GM10248 (cell line): ENCODE results near the gene FAM3A.

Source experiments
- CTCF ChIA-PET: fragments of 300-600 bp; sonication (Branson Sonifier 250); formaldehyde crosslinking; extraction: SDS; loops from one replicate; lab custom pipeline; 2021; ENCODE audit warnings: antibody characterized with exemption; lab: Yijun Ruan, JAX
- POLR2A ChIA-PET: fragments of 350-650 bp; sonication (Branson Sonifier 250); formaldehyde crosslinking; extraction: SDS; loops from one replicate; lab custom pipeline; 2020; ENCODE audit warnings: antibody characterized with exemption; lab: Yijun Ruan, JAX
- DNase-seq: peaks from one replicate; pipeline ENCODE4 v3.0.0; 2012; ENCODE audit errors: extremely low spot score
- CTCF ChIP-seq: IDR thresholded peaks from 2 replicates; pipeline ENCODE4 v1.5.1; 2012; ENCODE audit warnings: mild to moderate bottlenecking, low read depth; ENCODE audit errors: extremely low read depth, missing control alignments, control extremely low read depth

FAM3A gene

DNA sequence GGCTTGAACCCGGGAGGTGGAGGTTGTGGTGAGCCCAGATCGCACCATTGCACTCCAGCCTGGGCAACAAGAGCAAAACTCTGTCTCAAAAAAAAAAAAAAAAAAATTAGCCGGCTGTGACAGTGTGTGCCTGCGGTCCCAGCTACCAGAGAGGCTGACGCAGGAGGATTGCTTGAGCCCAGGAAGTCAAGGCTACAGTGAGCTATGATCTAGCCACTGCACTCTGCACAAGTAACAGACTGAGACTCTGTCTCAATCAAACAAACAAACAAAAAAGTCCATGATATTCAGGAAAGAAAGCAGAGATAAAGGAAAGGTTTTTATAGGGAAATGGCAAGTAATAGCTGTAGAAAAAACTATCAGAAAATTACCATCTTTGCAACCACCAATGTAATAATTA lies 34.8 kb downstream of the FAM3A start:
- POLR2A ChIA-PET = no interaction called here
- TF ChIP-seq CTCF = no peak
- CTCF ChIA-PET = interaction anchor here (0.7 to 1.5 kb wide), 3 partner anchors 19 to 53 kb away, joined by 3 read pairs; no protein-coding TSS in a partner anchor
- no peak for DNase-seq

GRCh38 chrX:154478728-154479622 lies 37.1 kb downstream of the FAM3A start, which contains the start of gene LAGE3:
Gene LAGE3, minus strand, starts transcription at chrX:154479281. Its CDS starts 366 bp downstream, at chrX:154478915.
- TF ChIP-seq CTCF = no peak
- peak; percentile 91 for DNase-seq
- CTCF ChIA-PET = no interaction called here
- POLR2A ChIA-PET = interaction anchor here (0.6 to 1.0 kb wide), 3 partner anchors 10 to 33 kb away, joined by 3 to 5 read pairs (median 3); partner anchors contain the start of gene SLC10A3

DNA sequence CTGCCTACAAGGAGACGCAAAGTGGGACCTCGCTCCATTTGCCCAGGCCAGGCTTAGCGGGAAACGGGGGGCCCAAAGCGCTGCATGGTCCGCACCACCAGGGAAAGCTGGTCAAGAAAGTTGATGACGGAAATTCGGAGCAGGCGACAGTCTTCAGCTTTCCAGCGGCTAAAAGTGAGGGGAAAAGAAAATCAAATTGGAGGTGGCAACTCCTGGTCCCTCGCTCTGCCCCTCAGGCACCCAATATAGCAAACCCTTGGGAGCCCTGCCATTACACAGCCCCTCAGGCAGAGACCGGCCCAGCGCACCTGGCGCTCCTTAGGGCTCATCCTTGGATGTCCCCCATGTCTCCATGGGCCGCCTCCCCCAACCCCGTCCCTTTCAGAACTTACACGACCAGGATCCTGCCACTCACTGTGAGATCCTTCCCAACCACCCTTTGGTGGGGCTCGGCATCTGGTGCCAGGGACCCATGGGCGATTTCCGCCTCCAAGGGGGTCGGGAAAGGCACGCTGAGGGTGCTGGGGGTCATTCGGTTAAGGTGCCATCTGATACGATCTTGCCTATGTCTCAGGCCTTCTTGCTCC lies 38.0 kb downstream of the FAM3A start:
- TF ChIP-seq CTCF = no peak
- CTCF ChIA-PET = no interaction called here
- POLR2A ChIA-PET = interaction anchor here (1.0 kb wide), 1 partner anchor 13 kb away, joined by 5 read pairs; the partner anchor contains the start of gene SLC10A3
- DNase-seq = no peak

DNA sequence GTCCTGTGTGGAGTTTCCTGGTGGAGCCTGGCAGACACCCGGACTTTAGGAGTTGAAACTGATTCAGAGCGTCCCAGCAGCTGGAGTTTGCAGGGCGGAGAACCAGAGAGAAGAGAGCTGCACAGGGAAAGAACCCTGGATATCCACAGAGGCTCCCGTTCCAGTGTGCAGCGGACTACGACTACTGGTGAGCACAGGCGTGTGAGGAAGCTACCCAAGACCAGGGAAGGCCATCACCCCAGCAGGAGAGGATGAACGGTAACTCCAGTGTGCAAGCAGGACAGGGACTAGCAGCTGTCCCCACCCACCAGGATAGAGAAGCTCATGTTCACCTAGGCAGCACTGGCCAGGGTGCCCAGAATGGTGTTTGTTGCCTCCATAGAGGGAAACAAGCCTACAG lies 39.2 kb downstream of the FAM3A start:
- POLR2A ChIA-PET = interaction anchor here (0.7 kb wide), 1 partner anchor 74 kb away, joined by 4 read pairs; no protein-coding TSS in a partner anchor
- no peak for TF ChIP-seq CTCF
- CTCF ChIA-PET = interaction anchor here (1.0 kb wide), 1 partner anchor 103 kb away, joined by 3 read pairs; no protein-coding TSS in a partner anchor
- DNase-seq = no peak

DNA sequence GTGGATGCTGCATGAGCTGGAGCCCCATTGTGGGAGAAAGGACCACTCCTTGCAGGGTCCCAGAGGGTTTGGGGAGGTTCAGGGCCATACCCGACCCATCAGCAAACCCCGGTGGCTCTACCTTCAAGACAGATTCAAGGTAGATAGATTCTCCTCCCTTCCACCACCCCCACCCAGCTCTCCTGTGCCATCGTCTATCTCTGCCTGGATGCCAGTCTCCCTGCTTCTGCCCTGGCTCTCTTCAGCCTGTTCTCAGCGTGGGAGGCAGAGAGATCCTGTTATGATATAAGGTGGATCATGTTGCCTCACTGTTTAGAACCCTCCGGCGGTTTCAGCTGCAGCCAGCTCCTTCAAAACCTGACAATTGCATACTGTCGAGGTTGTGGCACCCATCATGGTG lies 42.3 kb downstream of the FAM3A start:
- TF ChIP-seq CTCF = no peak
- DNase-seq = no peak
- ChIA-PET POLR2A (no interaction called here), CTCF (no interaction called here)

DNA sequence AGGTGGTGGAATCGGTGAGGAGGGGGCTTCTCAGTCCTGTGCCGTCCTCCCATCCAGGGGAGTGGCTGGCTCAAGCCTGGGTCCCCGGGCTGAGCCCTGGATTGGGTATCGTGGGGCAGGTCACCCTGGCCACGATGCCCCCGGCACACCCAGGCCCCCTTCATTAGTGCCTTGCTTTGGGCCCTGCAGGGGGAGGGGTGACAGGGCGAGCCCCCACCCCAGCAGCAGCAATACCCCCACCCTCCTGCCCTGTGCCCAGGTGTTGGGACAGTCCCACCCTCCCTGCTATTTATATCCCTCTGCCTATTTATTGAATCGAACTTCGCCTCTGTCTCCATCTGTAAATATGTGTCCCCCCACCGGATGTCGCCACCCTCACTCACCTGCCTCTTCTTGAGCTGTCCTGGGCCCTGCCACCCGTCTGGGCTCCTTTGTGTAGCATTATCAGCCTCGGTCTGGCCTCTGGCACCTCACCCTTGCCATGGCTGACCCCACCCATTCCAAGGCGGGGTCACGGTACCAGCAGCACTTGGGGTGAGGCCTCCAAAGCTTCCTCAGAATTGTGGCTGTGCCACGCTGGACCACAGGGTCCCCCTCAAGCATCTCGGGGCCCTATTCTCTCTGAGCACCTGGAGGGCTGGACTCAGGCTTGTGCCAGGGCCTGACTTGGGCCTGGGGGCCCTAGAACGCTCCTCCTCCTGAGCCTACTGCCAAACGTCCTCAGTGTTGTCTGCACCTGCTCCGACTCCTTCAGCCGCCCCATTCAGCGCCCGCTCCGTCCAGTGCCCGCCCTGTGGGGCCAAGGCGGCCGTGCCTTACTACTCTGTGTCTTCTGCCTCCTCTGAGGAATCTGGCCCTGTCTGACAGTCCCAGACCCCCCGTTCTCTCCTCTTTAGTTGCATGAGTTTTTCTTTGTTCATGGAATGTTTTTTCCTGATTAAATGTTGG lies 43.1 kb downstream of the FAM3A start:
- no peak for DNase-seq
- ChIA-PET CTCF (no interaction called here), POLR2A (no interaction called here)
- no peak for TF ChIP-seq CTCF
